Mucosa of rectum (tissue), 2 donors: Measurements from ENCODE around the gene SRPK2.
"Not testable (repeated sequence)": the region's sequence is repeated elsewhere in the genome, so short reads cannot be mapped to it uniquely, and the experiment has no call there.

Source experiments
- H3K27ac ChIP-seq, 2 donors: one replicate each; pipeline ENCODE4 v1.7.0; 2013; ENCODE audit warnings: inconsistent platforms in 2 of 2, low read depth in 2 of 2, low read length in 2 of 2
- H3K27me3 ChIP-seq, 2 donors: one replicate each; pipeline ENCODE4 v1.7.0; 2013; ENCODE audit warnings: low read length in 2 of 2; ENCODE audit not compliant: control insufficient read depth in 2 of 2, insufficient read depth in 2 of 2
- H3K36me3 ChIP-seq, 2 donors: one replicate each; pipeline ENCODE4 v1.7.0; 2013; ENCODE audit warnings: low read length in 2 of 2; ENCODE audit not compliant: control insufficient read depth in 2 of 2, insufficient read depth in 2 of 2
- H3K4me1 ChIP-seq, 2 donors: one replicate each; pipeline ENCODE4 v1.7.0; 2013; ENCODE audit warnings: low read length in 2 of 2, mild to moderate bottlenecking in 1 of 2; ENCODE audit not compliant: control insufficient read depth in 2 of 2, insufficient read depth in 2 of 2
- H3K4me3 ChIP-seq, 2 donors: one replicate each; pipeline ENCODE4 v1.7.0; 2013; ENCODE audit warnings: low read length in 2 of 2
- H3K9ac ChIP-seq, 2 donors: one replicate each; pipeline ENCODE4 v1.7.0; 2013; ENCODE audit warnings: low read length in 2 of 2, low read depth in 1 of 2, mild to moderate bottlenecking in 1 of 2
- H3K9me3 ChIP-seq, 2 donors: one replicate each; pipeline ENCODE4 v1.7.0; 2013; ENCODE audit warnings: low read length in 2 of 2; ENCODE audit not compliant: control insufficient read depth in 2 of 2
- donor health status: healthy.
- donor health status: Normal muscosa, but diverticular disease.

SRPK2 gene

DNA sequence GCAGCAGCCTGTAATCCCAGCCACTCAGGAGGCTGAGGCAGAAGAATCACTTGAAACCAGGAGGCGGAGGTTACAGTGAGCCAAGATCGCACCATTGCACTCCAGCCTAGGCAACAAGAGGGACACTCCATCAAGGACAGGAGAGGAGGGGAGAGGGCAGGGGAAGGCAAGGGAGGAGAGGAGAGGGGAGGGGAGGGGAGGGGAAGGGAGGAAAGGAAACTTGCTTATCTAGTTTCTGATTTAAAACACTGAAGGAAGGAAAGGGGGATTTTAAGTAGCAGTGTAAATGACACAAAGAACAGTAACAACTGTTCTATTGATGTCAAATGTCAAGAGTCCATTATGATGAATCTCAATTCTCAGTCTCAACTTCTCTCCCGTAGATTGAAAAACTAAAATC is 43.7 kb downstream of the SRPK2 start:
- H3K27ac ChIP-seq, result no peak overlapping the region
- H3K36me3 ChIP-seq, result no peaks in the 10 kb centered on the region
- no peaks in the 10 kb centered on the region for H3K27me3 ChIP-seq
- H3K4me1 ChIP-seq, result no peaks in the 10 kb centered on the region
- H3K9ac ChIP-seq, result no peak overlapping the region
- H3K9me3 ChIP-seq, result no peaks in the 10 kb centered on the region
- H3K4me3 ChIP-seq, result no peak overlapping the region

DNA sequence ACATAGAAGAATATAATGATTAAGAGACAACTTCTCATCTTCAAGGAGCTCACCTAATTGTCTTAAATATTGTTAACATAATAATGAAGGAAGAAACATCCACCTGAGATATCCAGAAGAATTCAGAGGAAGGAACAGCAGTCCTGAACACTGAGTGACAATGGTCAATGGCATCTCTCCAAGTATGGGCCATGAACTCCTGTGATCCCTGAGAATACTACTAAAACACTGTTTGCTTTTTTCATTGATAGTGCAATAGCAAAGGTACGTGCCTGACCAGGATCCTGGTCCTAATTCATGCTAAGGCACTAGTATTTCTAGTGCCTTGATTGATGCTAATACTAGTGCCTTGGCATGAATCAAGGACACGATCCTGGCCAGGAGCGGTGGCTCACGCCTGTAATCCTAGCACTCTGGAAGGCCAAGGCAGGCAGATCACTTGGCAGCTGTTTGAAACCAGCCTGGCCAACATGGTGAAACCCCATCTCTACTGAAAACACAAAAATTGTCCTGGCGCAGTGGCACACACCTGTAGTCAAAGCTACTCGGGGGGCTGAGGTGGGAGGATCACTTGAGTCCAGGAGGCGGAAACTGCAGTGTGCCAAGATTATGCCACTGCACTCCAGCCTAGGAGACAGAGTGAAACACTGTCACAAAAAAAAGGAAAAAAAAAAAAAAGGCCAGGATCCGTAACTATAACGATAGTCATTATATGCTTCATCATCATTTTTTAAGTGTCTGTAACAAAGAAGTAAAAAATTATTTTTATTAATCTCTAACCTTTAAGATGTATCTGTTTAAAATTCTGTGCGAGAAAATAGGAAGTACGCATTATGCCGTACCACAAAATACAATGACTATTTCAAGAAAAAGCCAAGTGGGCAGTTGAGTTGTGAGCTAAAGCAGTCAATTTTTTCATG is 49.1 kb downstream of the SRPK2 start:
- no peaks in the 10 kb centered on the region for H3K36me3 ChIP-seq
- H3K9me3 ChIP-seq, result no peaks in the 10 kb centered on the region
- H3K27ac ChIP-seq, result no peak overlapping the region
- H3K27me3 ChIP-seq, result no peaks in the 10 kb centered on the region
- no peaks in the 10 kb centered on the region for H3K4me1 ChIP-seq
- no peak overlapping the region for H3K9ac ChIP-seq
- H3K4me3 ChIP-seq, result no peak overlapping the region

DNA sequence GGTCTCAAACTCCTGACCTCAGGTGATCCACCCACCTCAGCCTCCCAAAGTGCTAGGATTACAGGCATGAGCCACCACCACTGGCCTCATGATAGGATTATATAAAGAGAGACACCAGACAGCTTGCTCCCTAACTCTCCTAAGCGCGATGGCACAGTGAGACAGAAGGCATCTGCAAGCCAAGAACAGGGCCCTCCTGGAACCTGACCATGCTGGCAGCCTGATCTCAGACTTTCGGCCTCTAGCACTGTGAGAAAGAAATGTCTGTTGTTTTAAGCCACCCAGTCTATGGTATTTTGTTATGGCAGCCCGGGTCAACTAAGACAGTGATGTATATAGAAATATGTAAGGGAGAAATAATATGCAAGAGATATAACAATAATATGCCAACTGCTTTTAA is 51.2 kb downstream of the SRPK2 start:
- H3K36me3 ChIP-seq, result no peaks in the 10 kb centered on the region
- H3K9ac ChIP-seq, result no peak overlapping the region
- H3K27me3 ChIP-seq, result no peaks in the 10 kb centered on the region
- H3K4me3 ChIP-seq, result no peak overlapping the region
- no peaks in the 10 kb centered on the region for H3K9me3 ChIP-seq
- H3K27ac ChIP-seq, result no peak overlapping the region
- H3K4me1 ChIP-seq, result no peaks in the 10 kb centered on the region

DNA sequence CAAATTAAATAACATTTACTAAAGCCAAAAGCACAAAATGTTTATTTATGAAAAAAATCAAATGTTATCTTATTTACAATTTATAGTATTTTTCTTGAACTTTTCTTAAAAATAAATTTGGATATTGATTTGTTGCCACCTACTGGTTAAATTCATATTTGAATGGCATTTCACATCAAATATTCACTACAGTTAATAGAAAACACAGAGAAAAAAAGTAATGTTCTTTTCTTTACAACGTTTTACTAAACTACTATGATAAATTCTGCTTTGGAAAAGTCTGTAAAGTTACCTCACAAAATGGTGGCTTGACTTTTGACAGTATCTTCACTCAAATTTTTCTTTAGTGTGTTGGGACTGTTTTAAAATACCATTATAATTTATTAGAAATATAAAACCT is 52.7 kb downstream of the SRPK2 start:
- Histone ChIP-seq H3K4me3 (no peak overlapping the region), H3K27ac (no peak overlapping the region), H3K9ac (no peak overlapping the region), H3K4me1 (no peaks in the 10 kb centered on the region), H3K36me3 (no peaks in the 10 kb centered on the region), H3K9me3 (no peaks in the 10 kb centered on the region), H3K27me3 (no peaks in the 10 kb centered on the region)

DNA sequence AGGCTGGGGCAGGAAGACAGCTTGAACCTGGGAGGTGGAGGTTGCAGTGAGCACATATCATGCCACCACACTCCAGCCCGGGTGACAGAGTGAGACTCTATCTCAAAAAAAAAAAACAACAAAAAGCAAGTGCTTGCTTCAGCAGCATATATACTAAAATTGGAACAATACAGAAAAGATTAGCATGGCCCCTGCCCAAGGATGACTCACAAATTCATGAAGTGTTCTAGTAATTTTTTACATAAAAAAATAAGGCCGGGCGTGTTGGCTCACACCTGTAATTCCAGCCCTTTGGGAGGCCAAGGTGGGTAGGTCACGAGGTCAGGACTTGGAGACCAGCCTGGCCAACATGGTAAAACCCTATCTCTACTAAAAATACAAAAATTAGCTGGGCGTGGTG is 56.1 kb downstream of the SRPK2 start:
- not testable (repeated sequence) for H3K9ac ChIP-seq, H3K4me1 ChIP-seq, H3K9me3 ChIP-seq, H3K27ac ChIP-seq, H3K36me3 ChIP-seq, H3K4me3 ChIP-seq, H3K27me3 ChIP-seq

DNA sequence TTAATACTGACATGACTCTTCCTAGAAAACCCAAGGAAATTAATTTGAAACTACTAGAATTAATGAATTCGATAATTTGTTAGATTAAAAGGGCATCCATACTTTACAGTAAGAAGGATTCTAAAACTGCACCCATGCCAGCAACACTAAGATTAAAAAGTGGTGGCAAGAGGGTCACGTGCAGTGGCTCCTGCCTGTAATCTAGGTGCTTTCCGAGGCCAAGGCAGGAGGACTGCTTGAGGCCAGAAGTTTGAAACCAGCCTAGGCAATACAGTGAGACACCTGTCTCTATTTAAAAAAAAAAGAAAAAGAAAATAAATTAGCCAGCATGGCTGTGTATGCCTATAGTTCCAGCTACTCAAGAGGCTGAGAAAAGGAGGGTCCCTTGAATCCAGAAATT is 58.2 kb downstream of the SRPK2 start:
- Histone ChIP-seq H3K36me3 (no peaks in the 10 kb centered on the region), H3K27ac (no peak overlapping the region), H3K4me3 (no peak overlapping the region), H3K4me1 (no peaks in the 10 kb centered on the region), H3K9ac (no peak overlapping the region), H3K27me3 (no peaks in the 10 kb centered on the region), H3K9me3 (no peaks in the 10 kb centered on the region)

DNA sequence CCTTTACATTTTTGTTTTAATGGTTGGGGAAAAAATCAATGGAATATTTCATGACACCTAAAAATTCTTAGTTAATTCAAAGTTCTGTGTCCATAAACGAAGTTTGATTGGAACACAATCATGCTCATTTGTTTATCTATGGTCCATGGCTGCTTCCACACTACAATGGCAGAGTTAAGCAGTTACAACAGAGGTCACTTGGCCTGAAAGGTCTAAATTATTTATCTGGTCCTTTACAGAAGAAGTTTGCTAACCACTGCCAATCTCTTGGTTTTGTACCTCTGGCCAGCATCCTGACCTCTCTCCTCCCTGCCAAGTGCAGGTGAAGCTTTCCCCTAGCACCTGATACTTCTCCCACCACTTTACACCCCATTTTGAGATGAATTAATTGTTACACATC is 61.5 kb downstream of the SRPK2 start:
- no peaks in the 10 kb centered on the region for H3K9me3 ChIP-seq
- H3K36me3 ChIP-seq, result no peaks in the 10 kb centered on the region
- H3K9ac ChIP-seq, result no peak overlapping the region
- H3K27ac ChIP-seq, result no peak overlapping the region
- H3K4me3 ChIP-seq, result no peak overlapping the region
- H3K4me1 ChIP-seq, result no peaks in the 10 kb centered on the region
- H3K27me3 ChIP-seq, result no peaks in the 10 kb centered on the region

DNA sequence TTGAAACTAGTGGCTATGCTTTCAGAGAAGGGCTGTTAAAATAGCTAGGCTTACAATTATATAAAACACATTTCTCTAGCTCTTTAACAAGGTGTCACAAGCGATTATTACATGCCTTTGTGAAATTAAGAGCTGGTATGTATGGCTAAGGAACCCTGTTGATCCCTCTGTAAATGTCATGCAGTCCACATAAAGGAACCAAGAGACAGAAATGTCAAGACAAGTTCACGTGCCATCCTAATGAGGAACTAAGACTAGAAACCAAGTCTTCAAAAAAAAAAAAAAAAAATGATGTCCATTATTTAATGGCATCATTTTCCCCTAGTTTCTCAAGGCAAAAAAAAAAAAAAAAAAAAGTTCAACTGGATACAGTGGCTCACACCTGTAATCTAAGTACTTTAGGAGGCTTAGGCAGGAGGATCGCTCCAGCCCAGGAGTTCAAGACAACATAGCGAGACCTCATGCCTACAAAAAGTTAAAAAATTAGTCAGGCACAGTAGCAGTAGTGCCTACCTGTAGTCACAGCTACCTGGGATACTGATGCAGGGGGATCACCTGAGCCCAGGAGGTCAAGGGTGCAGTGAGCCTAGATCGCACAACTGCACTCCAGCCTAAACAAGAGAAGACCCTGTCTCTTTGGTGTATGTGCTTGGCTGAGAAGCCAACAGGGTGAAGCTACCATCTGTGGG is 63.4 kb downstream of the SRPK2 start:
- Histone ChIP-seq H3K4me1 (no peaks in the 10 kb centered on the region), H3K4me3 (no peak overlapping the region), H3K9me3 (no peaks in the 10 kb centered on the region), H3K36me3 (no peaks in the 10 kb centered on the region), H3K27ac (no peak overlapping the region), H3K9ac (no peak overlapping the region), H3K27me3 (no peaks in the 10 kb centered on the region)

DNA sequence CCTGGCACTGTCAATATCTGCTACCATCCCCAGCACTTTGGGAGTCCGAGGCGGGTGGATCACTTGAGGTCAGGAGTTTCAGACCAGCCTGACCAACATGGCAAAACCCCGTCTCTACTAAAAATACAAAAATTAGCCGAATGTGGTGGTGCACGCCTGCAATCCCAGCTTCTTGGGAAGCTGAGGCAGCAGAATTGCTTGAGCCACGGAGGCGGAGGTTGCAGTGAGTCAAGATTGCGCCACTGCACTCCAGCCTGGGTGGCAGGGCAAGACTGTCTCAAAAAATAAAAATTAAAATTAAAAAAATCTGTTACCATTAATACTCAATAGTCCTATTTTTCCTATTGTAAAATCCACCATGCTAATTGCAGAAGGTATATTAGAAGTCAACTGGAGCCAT is 64.1 kb downstream of the SRPK2 start:
- H3K27me3 ChIP-seq, H3K9me3 ChIP-seq, H3K9ac ChIP-seq, H3K36me3 ChIP-seq, H3K4me3 ChIP-seq, H3K27ac ChIP-seq, H3K4me1 ChIP-seq: not testable (repeated sequence)

DNA sequence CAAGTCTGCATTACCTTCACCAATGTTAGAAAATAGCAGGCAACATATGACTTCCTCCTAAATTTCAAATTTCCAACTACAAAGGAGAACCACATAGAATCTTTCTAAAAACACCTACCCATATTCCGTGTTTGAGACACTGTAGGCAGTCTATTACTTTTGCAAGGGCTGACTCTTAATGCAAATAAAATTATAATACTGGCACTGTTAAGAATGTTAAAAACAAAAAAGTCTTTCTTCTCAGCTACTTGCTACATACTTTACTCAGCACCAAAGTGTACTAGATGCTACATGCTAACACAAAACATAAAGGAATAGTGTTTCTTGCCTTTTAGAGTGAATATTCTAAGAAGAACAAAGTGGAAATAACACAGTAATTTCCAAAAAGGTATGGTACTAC is 65.4 kb downstream of the SRPK2 start:
- Histone ChIP-seq H3K27ac (no peak overlapping the region), H3K27me3 (no peaks in the 10 kb centered on the region), H3K9ac (no peak overlapping the region), H3K4me1 (no peaks in the 10 kb centered on the region), H3K9me3 (no peaks in the 10 kb centered on the region), H3K4me3 (no peak overlapping the region), H3K36me3 (no peaks in the 10 kb centered on the region)
